Measurements from ENCODE around the gene CNKSR3.

DNA sequence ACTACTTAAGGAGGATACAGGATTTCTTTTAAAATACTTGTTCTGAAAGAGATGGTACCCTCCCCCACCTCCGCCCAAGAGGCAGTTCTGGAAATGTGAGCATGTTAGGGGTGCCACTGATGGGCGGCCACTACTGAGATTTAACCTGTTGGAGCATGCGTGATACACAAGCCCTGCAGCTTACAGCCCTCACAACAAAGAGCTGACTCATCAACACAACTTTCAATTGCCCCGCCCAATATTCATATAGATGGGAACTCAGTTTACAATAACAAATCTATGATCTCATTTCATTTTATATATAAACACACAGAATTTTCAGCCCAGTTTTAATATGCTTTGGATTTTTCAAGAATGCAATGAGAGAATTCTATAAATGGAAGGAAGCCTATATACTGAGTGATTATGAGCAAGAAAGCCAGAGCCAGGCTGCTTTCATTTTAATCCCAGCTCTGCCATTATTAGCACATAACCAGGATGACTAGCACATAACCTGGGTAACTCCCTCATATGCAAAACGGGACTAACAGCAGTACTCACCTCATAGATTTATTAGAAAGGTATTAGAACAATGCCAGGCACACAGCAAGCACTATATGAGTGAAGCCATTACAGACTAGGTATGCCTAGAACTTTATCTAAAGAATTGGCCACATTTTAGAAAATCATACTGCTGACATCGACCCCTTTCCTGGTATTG is 108.3 kb downstream of the CNKSR3 start:
- TF ChIP-seq, protein P1, sequence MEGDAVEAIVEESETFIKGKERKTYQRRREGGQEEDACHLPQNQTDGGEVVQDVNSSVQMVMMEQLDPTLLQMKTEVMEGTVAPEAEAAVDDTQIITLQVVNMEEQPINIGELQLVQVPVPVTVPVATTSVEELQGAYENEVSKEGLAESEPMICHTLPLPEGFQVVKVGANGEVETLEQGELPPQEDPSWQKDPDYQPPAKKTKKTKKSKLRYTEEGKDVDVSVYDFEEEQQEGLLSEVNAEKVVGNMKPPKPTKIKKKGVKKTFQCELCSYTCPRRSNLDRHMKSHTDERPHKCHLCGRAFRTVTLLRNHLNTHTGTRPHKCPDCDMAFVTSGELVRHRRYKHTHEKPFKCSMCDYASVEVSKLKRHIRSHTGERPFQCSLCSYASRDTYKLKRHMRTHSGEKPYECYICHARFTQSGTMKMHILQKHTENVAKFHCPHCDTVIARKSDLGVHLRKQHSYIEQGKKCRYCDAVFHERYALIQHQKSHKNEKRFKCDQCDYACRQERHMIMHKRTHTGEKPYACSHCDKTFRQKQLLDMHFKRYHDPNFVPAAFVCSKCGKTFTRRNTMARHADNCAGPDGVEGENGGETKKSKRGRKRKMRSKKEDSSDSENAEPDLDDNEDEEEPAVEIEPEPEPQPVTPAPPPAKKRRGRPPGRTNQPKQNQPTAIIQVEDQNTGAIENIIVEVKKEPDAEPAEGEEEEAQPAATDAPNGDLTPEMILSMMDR (IDR thresholded peaks at IDR 0.05), result no peak
- TF ChIP-seq POLR2A (IDR thresholded peaks at IDR 0.05), result no peak

Measured in body of pancreas (tissue), 4 donors.